Uterus (tissue), 4 donors: ENCODE results near the gene ANKRD35. TPM values are rescaled to one million over a fixed set of nuclear protein-coding genes. Genes with fewer than 3 reads are reported as not detected.

Experiments
- DNase-seq, 2 donors: peaks; one replicate each; pipeline ENCODE4 v3.0.0-alpha.2; 2019 to 2020
- H3K27ac ChIP-seq, 2 donors: fragments of 200-600 bp; sonication (generic); 1 replicate in 1 of 2; 2 replicates in 1 of 2; pipeline ENCODE4 v1.5.1; 2016 to 2018
- H3K27me3 ChIP-seq, 2 donors: fragments of 200-600 bp; sonication (generic); one replicate each; pipeline ENCODE4 v1.5.1; 2018 to 2019; ENCODE audit warnings: control low read depth in 1 of 2
- H3K36me3 ChIP-seq, 2 donors: fragments of 200-600 bp; sonication (generic); one replicate each; pipeline ENCODE4 v1.5.1; 2019; ENCODE audit warnings: control low read depth in 1 of 2
- H3K4me1 ChIP-seq, 2 donors: fragments of 200-600 bp; sonication (generic); one replicate each; pipeline ENCODE4 v1.5.1; 2018 to 2019; ENCODE audit warnings: control low read depth in 1 of 2
- H3K4me3 ChIP-seq, 2 donors: fragments of 200-600 bp; sonication (generic); 1 replicate in 1 of 2; 2 replicates in 1 of 2; pipeline ENCODE4 v1.5.1; 2018 to 2019; ENCODE audit warnings: mild to moderate bottlenecking in 1 of 2
- H3K9me3 ChIP-seq, 2 donors: fragments of 200-600 bp; sonication (generic); one replicate each; pipeline ENCODE4 v1.5.1; 2019; ENCODE audit warnings: control low read depth in 1 of 2
- POLR2A ChIP-seq, 2 donors: fragments of 450-650 bp; IDR thresholded peaks; one replicate each; pipeline ENCODE4 v1.6.1; 2016; ENCODE audit warnings: antibody characterized with exemption in 2 of 2, mild to moderate bottlenecking in 1 of 2, moderate library complexity in 1 of 2
- intact Hi-C: fragments of 100-400 bp; cut with DNase I; formaldehyde crosslinking; loops from one replicate; pipeline ENCODE4 v1.15.1; 2023; ENCODE audit warnings: low total_unique reads
- total RNA-seq, 4 donors: library from RNA; depleted of rRNA in 3 of 4; stranded (reverse); fragments of >200 nt in 3 of 4; gene quantifications; one replicate each; pipeline versions ENCODE4 v1.1.0 to v1.2.4, GENCODE V29; 2014 to 2023
- TF ChIP-seq, protein P1 (sequence below), 4 experiments: fragments of 200-600 bp in 2 of 4; fragments of 450-650 bp in 2 of 4; sonication (generic) in 2 of 4; IDR thresholded peaks; one replicate each; pipeline ENCODE4 v1.5.1; 2016 to 2019; ENCODE audit warnings: antibody characterized with exemption in 4 of 4, mild to moderate bottlenecking in 2 of 4, moderate library complexity in 1 of 4
- donor health status: DM: yes; HTN: yes; CAD: no.

Gene ANKRD35
- total RNA-seq, 4 donors from 2014 or later: 0.77 to 8.8 (median 5.4) TPM

DNA sequence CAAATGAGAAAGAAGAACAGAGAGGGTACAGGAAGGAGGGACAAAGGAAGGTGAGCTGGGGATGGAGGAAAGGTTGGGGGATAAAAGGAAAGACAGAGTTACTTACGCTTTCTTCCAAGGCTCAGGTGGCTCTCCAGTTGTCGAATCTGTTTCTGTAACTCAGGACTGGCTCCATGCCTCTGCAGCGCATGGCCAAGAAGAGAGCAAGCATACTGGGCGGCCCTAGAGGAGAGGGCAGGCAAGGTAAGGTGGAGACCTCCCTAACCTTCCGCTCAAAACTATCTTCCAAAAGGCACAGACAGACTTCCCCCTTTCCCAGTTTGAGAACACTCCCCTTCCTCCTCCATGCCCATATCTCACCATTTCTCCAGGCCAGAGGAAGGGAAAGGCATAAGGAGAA, 31.9 kb upstream of the ANKRD35 start:
- Histone ChIP-seq H3K36me3 (no peaks in the 10 kb centered on the region), H3K9me3 (no peaks in the 10 kb centered on the region), H3K4me3 (peak overlapping the region; percentile 67 to 86), H3K27me3 (no peaks in the 10 kb centered on the region), H3K27ac (peak overlapping the region; percentile 88 to 92), H3K4me1 (peaks cover 0 to 12% of the 10 kb centered on the region in 2 donors)
- intact Hi-C loops: no loop called here
- TF ChIP-seq, protein P1, sequence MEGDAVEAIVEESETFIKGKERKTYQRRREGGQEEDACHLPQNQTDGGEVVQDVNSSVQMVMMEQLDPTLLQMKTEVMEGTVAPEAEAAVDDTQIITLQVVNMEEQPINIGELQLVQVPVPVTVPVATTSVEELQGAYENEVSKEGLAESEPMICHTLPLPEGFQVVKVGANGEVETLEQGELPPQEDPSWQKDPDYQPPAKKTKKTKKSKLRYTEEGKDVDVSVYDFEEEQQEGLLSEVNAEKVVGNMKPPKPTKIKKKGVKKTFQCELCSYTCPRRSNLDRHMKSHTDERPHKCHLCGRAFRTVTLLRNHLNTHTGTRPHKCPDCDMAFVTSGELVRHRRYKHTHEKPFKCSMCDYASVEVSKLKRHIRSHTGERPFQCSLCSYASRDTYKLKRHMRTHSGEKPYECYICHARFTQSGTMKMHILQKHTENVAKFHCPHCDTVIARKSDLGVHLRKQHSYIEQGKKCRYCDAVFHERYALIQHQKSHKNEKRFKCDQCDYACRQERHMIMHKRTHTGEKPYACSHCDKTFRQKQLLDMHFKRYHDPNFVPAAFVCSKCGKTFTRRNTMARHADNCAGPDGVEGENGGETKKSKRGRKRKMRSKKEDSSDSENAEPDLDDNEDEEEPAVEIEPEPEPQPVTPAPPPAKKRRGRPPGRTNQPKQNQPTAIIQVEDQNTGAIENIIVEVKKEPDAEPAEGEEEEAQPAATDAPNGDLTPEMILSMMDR (IDR thresholded peaks at IDR 0.05): no peak
- TF ChIP-seq POLR2A (IDR thresholded peaks at IDR 0.05): no peak
- no peak for DNase-seq

DNA sequence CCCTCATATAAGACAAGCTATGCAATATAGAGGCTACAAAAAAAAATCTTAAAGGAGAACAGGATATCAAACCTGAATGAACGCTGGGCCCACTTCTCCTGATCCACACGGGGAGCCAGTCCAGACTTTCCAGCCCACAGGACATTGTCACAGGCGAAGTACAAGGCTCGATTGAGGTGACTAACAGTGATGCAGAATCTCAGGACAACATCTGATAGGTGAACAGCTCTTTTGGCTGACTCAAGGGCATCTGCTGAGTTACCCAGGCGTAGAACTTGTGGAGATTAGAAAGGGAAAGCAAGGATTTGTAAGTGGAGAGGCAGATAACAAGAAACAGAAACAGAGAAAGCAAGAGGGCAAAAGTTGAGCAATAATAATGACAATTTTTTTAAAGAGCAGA, 31.1 kb upstream of the ANKRD35 start:
- no peak overlapping the region for H3K4me3 ChIP-seq
- TF ChIP-seq POLR2A (IDR thresholded peaks at IDR 0.05): no peak
- TF ChIP-seq, protein P1 (IDR thresholded peaks at IDR 0.05): no peak
- DNase-seq: no peak
- no peaks in the 10 kb centered on the region for H3K27me3 ChIP-seq
- intact Hi-C loops: no loop called here
- H3K27ac ChIP-seq: peak overlapping the region in 1 of 2 donors; percentile 88
- no peaks in the 10 kb centered on the region for H3K36me3 ChIP-seq
- H3K9me3 ChIP-seq: no peaks in the 10 kb centered on the region
- H3K4me1 ChIP-seq: peaks cover 0 to 12% of the 10 kb centered on the region in 2 donors

DNA sequence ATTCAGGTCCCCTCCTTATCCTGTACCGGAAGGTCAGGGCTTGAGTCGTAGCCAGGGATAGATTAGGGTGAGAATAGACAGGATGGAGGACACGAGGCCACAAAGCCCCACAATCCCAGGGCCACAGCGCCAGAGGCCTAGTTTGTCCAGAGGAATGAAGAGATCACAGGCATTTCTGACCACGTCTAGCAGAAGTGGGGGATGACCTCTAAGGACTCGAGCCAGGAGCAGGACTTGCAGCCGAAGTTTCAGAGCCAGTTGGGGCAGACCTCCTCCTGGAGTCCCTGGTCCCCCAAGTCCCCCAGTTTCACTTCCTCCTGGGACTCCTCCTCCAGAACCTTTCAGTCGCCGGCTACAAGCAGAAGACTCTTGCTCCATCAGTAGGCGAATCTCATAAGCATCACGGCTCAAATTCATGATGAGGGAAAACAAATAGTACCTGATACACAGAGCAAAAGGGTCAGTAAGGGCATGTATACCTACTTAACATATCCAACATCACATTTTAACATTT, 26.5 kb upstream of the ANKRD35 start:
- Histone ChIP-seq H3K27me3 (no peaks in the 10 kb centered on the region), H3K4me1 (peaks cover 0 to 5% of the 10 kb centered on the region in 2 donors), H3K36me3 (no peaks in the 10 kb centered on the region), H3K4me3 (no peak overlapping the region), H3K9me3 (no peaks in the 10 kb centered on the region), H3K27ac (no peak overlapping the region)
- TF ChIP-seq, protein P1 (IDR thresholded peaks at IDR 0.05): no peak
- TF ChIP-seq POLR2A (IDR thresholded peaks at IDR 0.05): no peak
- no peak for DNase-seq
- intact Hi-C loops: no loop called here

DNA sequence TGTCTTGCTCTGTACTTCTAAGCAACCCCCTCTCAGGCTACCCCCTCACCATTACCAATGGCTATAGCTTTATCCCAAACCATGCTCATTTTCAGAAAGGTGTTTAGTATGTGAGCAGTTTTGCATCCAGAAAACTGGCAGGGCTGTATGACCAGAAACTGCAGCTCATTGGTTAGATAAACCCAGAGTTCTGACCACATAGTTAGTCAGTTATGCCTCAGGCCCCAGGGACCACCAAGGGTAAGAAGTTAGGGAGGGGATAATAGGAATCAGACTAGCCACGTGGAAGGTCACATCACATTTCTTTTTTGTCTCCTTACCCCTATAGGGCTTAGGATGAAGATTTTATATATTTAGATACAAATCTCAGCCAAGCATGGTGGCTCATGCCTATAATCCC, 23.0 kb upstream of the ANKRD35 start:
- Histone ChIP-seq H3K27me3 (no peaks in the 10 kb centered on the region), H3K36me3 (no peaks in the 10 kb centered on the region), H3K27ac (peak overlapping the region in 1 of 2 donors; percentile 37), H3K4me3 (no peak overlapping the region), H3K4me1 (no peaks in the 10 kb centered on the region), H3K9me3 (no peaks in the 10 kb centered on the region)
- intact Hi-C loops: no loop called here
- DNase-seq: no peak
- TF ChIP-seq, protein P1 (IDR thresholded peaks at IDR 0.05): no peak
- TF ChIP-seq POLR2A (IDR thresholded peaks at IDR 0.05): no peak

DNA sequence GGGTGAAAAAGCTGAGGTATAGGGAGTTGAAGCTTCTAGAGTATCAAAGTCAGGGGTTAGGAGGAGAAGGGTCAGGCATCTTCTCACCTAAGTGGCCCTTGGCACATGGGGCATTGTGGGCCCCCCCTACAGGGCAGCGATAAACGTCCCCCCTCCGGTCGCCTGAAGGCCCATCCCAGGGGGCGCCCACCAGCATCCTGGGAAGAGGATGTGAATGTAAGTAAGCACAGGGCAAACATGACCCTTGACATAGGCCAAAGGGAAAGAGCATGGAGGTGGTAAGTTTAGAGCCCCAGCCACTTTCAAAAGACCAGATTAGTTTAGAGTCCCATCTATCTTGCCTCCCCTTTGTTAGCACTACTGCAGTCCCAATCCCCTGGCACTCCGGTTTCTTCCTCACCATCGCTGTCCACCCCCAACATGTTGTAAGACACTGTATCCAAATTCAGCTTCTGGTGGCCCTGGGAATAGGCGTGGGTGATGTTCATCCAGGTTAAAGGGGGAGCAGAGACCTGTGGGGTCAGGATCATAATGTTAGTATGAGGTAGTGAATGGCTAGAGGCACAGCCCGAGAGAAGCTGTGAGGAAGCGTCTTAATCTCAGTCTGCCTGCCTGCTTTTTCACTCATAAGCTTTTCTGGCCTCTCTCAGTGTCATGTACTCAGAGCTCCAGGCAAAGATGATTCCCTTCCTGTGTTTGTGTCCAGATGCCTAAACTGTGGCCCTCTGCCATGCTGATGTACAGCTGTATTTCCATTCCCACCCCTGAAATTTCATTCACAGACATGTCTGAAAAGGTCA, 21.5 kb upstream of the ANKRD35 start:
- Histone ChIP-seq H3K4me3 (no peak overlapping the region), H3K27ac (no peak overlapping the region), H3K36me3 (no peaks in the 10 kb centered on the region), H3K4me1 (no peaks in the 10 kb centered on the region), H3K27me3 (no peaks in the 10 kb centered on the region), H3K9me3 (no peaks in the 10 kb centered on the region)
- DNase-seq: no peak
- intact Hi-C loops: no loop called here
- TF ChIP-seq POLR2A (IDR thresholded peaks at IDR 0.05): no peak
- TF ChIP-seq, protein P1 (IDR thresholded peaks at IDR 0.05): no peak
